Measurements from ENCODE around the gene GPR37L1. TPM values are rescaled to one million over a fixed set of nuclear protein-coding genes. Genes with fewer than 3 reads are reported as not detected.

Gene GPR37L1, protein sequence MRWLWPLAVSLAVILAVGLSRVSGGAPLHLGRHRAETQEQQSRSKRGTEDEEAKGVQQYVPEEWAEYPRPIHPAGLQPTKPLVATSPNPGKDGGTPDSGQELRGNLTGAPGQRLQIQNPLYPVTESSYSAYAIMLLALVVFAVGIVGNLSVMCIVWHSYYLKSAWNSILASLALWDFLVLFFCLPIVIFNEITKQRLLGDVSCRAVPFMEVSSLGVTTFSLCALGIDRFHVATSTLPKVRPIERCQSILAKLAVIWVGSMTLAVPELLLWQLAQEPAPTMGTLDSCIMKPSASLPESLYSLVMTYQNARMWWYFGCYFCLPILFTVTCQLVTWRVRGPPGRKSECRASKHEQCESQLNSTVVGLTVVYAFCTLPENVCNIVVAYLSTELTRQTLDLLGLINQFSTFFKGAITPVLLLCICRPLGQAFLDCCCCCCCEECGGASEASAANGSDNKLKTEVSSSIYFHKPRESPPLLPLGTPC
- total RNA-seq (1 to 10 TPM in 1 of 2 donors, under 1 TPM in 1; 0.56 to 1.6 TPM), polyA plus RNA-seq (ENCODE audit: insufficient read depth, low read depth, low replicate concordance) (0.42 TPM)
- long read RNA-seq, donor 1, result 0 reads
- long read RNA-seq, donor 2, partial matches to known transcripts, result 0 of 32 reads
- long read RNA-seq, donor 2, other reads (novel, unspliced or antisense), result 32 of 32 reads

DNA sequence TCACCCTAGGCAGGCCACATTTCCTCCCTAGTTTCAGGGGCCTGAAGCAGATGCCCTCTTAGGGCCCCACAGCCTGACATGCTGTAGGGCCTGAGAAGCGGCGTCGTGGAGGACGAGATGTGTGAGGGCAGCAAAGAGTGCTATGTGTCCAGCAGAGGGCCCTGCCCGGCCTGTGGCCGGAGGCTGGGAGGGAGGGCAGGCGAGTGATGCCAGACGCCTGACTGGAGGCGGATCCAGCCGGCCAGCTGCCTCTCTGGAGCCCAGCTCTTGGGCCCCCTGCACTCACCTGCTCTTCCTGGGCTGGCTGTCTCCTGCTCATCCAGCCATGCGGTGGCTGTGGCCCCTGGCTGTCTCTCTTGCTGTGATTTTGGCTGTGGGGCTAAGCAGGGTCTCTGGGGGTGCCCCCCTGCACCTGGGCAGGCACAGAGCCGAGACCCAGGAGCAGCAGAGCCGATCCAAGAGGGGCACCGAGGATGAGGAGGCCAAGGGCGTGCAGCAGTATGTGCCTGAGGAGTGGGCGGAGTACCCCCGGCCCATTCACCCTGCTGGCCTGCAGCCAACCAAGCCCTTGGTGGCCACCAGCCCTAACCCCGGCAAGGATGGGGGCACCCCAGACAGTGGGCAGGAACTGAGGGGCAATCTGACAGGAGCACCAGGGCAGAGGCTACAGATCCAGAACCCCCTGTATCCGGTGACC lies at the start of gene GPR37L1:
TSS of gene GPR37L1 (plus strand) at position 279 of the 697 bp plus-strand sequence. CDS start at position 326, 47 bp downstream.
- TF ChIP-seq, protein P1, sequence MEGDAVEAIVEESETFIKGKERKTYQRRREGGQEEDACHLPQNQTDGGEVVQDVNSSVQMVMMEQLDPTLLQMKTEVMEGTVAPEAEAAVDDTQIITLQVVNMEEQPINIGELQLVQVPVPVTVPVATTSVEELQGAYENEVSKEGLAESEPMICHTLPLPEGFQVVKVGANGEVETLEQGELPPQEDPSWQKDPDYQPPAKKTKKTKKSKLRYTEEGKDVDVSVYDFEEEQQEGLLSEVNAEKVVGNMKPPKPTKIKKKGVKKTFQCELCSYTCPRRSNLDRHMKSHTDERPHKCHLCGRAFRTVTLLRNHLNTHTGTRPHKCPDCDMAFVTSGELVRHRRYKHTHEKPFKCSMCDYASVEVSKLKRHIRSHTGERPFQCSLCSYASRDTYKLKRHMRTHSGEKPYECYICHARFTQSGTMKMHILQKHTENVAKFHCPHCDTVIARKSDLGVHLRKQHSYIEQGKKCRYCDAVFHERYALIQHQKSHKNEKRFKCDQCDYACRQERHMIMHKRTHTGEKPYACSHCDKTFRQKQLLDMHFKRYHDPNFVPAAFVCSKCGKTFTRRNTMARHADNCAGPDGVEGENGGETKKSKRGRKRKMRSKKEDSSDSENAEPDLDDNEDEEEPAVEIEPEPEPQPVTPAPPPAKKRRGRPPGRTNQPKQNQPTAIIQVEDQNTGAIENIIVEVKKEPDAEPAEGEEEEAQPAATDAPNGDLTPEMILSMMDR (IDR thresholded peaks at IDR 0.05), result peak; percentile 48 to 71 (median 61)
- no peak for TF ChIP-seq POLR2A (IDR thresholded peaks at IDR 0.05)
- H3K4me3 ChIP-seq, result no peak within 1 kb of the TSS
- H3K27me3 ChIP-seq, result no peaks in the 10 kb centered on the region
- no peaks in the 10 kb centered on the region for H3K9me3 ChIP-seq
- DNase-seq, result peak; percentile 88
- intact Hi-C loops (cut with DNase I; ENCODE audit: low total_unique reads), result no loop called here
- no peaks in the 10 kb centered on the region for H3K36me3 ChIP-seq (ENCODE audit: low read depth, missing control alignments)
- 20 to 51% methylated on average over 2 to 19 of the region's 19 CpGs for WGBS, 2 donors
- H3K27ac ChIP-seq, result no peak within 1 kb of the TSS
- peaks cover 8% of the 10 kb centered on the region for H3K4me1 ChIP-seq

DNA sequence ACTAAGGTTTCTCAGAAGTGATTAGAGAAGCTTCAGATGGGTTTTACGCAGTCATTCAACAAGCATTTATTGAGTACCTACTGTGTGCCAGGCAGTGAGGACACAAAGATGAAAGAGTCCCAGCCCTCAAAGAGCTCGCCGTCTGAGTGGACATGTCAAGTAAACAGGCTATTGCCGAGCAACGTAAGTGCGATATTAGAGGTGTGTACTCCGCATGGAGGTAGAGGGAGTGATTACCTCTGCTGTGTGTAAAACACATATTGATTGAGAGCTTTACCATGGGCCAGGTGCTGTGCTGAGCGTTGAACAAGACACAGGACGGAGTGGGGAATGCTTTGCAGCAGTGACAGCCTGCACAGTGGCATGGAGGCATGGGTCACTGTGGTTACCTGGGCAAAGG lies 49.5 kb upstream of the GPR37L1 start:
- intact Hi-C loops (cut with DNase I; ENCODE audit: low total_unique reads), result no loop called here
- Histone ChIP-seq H3K36me3 (ENCODE audit: low read depth, missing control alignments) (no peaks in the 10 kb centered on the region), H3K27me3 (no peaks in the 10 kb centered on the region), H3K4me3 (no peak overlapping the region), H3K9me3 (no peaks in the 10 kb centered on the region), H3K27ac (no peak overlapping the region), H3K4me1 (no peaks in the 10 kb centered on the region)
- DNase-seq, result no peak
- no peak for TF ChIP-seq POLR2A (IDR thresholded peaks at IDR 0.05)
- TF ChIP-seq, protein P1 (IDR thresholded peaks at IDR 0.05), result no peak
- 94 to 95% methylated on average over 9 of the region's 9 CpGs for WGBS, 2 donors

DNA sequence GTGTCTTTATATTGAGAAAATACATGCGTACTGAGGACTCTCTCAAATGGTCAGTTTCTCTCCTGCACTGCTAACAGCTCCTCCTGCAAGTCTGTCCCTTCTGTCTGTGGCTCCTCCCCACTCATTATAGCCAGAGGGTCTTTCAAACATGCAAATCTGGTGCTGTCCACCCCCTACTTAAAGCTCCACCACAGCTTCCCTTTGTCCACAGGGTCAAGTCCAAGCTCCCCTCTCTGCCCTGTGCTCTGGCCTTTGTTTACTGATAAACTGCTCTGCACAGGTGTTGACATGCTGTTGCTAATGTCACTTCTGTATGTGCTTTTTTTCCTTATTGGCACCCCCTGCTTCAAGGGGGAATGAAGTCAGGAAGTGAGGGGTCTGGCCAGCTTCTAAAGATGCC lies 47.7 kb upstream of the GPR37L1 start:
- Histone ChIP-seq H3K36me3 (ENCODE audit: low read depth, missing control alignments) (no peaks in the 10 kb centered on the region), H3K4me1 (no peaks in the 10 kb centered on the region), H3K27ac (no peak overlapping the region), H3K4me3 (no peak overlapping the region), H3K9me3 (no peaks in the 10 kb centered on the region), H3K27me3 (no peaks in the 10 kb centered on the region)
- 94 to 100% methylated on average over 1 of the region's 1 CpG for WGBS, 2 donors
- intact Hi-C loops (cut with DNase I; ENCODE audit: low total_unique reads), result no loop called here
- no peak for DNase-seq
- TF ChIP-seq, protein P1 (IDR thresholded peaks at IDR 0.05), result no peak
- no peak for TF ChIP-seq POLR2A (IDR thresholded peaks at IDR 0.05)

DNA sequence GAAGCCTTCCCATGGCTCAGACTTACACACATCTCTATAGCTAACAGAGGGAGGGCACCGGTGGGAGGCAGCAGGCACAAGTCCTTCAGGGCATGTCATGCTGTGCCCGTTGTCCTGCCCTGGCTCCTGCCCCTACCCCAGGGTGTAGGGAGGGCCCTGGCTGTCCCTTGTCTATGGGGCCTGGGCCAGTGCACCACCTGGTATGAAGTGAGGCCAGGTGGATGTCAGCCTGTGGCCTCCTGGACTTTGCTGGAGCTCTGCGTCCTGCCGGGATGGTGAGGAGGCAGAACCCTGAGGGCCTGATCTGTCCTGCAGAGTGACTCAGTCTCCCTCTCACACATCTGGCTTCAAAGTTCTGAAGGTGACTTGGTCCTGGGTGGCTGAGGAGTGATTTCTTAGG lies 47.3 kb upstream of the GPR37L1 start:
- Histone ChIP-seq H3K4me1 (no peaks in the 10 kb centered on the region), H3K4me3 (no peak overlapping the region), H3K27ac (no peak overlapping the region), H3K36me3 (ENCODE audit: low read depth, missing control alignments) (no peaks in the 10 kb centered on the region), H3K9me3 (no peaks in the 10 kb centered on the region), H3K27me3 (no peaks in the 10 kb centered on the region)
- WGBS, 2 donors, result 71 to 80% methylated on average over 1 to 4 of the region's 4 CpGs
- no peak for TF ChIP-seq POLR2A (IDR thresholded peaks at IDR 0.05)
- TF ChIP-seq, protein P1 (IDR thresholded peaks at IDR 0.05), result no peak
- DNase-seq, result no peak
- intact Hi-C loops (cut with DNase I; ENCODE audit: low total_unique reads), result no loop called here

Data from testis (tissue), 5 donors.